Measurements from ENCODE around the gene LY86. TPM values are rescaled to one million over a fixed set of nuclear protein-coding genes. Genes with fewer than 3 reads are reported as not detected.

Gene LY86
- total and polyA plus RNA-seq, 10 of the 15 experiments (the other 5 are each of a cell fraction or from before 2014, with no cell fraction given): 68.2 to 457 (median 128) TPM

- Histone ChIP-seq H3K27ac (ENCODE audit: control insufficient read depth, insufficient read depth) (peak overlapping the region; percentile 100), H3K36me3 (ENCODE audit: control insufficient read depth in 2 of 2, insufficient read depth in 2 of 2, low read length in 1 of 2) (peaks cover 0 to 16% of the 10 kb centered on the region in 2 experiments; a peak in 2 of 4 replicates), H3K9me3 (replicated peaks; ENCODE audit: control insufficient read depth, insufficient read depth, low read length) (peaks cover 3% of the 10 kb centered on the region; the same call in 2 of the 3 replicates), H4K20me1 (ENCODE audit: control insufficient read depth, insufficient read depth) (no peaks in the 10 kb centered on the region), H2AFZ (ENCODE audit: control insufficient read depth, low read depth, low read length) (0 out of 2 replicates have a peak overlapping the region, but pooled peaks have one; percentile 26), H3K27me3 (replicated peaks in 1 of 2; ENCODE audit: control insufficient read depth in 2 of 2, insufficient read depth in 2 of 2, low read length in 1 of 2) (no peaks in the 10 kb centered on the region), H3K4me1 (ENCODE audit: control insufficient read depth, insufficient read depth, low read length) (peaks cover 12% of the 10 kb centered on the region), H3K79me2 (ENCODE audit: control insufficient read depth, insufficient read depth, low read length) (peaks cover 87% of the 10 kb centered on the region), H3K4me3 (peak overlapping the region; percentile 72), H3K9ac (ENCODE audit: control insufficient read depth, insufficient read depth, low read length) (peak overlapping the region; percentile 99), H3K4me2 (ENCODE audit: control insufficient read depth, insufficient read depth) (peak overlapping the region; percentile 97)
- intact Hi-C loops (cut with micrococcal nuclease; ENCODE audit: unreplicated experiment) (loop anchor here (1.0 to 10.0 kb wide), 6 partner anchors 23 to 730 kb away; partner anchors contain the start of gene SSR1), in situ Hi-C loops (cut with MboI) (no loop called here)
- no TSS peak for BruUV-seq (replicated peaks)
- FAIRE-seq (peak; percentile 54), DNase-seq (ENCODE audit: low read depth, low spot score) (peak; percentile 77), ATAC-seq (peak; percentile 53)
- RAD21 ChIA-PET (ENCODE audit: unreplicated experiment): interaction anchor here (0.9 to 6.1 kb wide), 10 partner anchors 9 to 528 kb away, joined by 3 to 47 read pairs (median 3); no protein-coding TSS in a partner anchor
- WGBS (ENCODE audit: insufficient coverage, insufficient replicate concordance, low lambda C conversion rate, missing lambda C conversion rate): 33% methylated on average over 7 of the region's 7 CpGs
- SMC1A ChIA-PET (ENCODE audit: uncharacterized antibody, unreplicated experiment): interaction anchor here (0.7 to 4.9 kb wide), 15 partner anchors 9 to 526 kb away, joined by 3 to 46 read pairs (median 3); no protein-coding TSS in a partner anchor
- POLR2A ChIA-PET: interaction anchor here (1.2 to 3.7 kb wide), 4 partner anchors 38 to 59 kb away, joined by 3 to 25 read pairs (median 8); no protein-coding TSS in a partner anchor
- CTCF ChIA-PET: interaction anchor here (0.7 to 5.8 kb wide), 14 partner anchors 9 to 476 kb away, joined by 3 to 92 read pairs (median 3); no protein-coding TSS in a partner anchor
- TF ChIP-seq ZNF687 (IDR thresholded peaks at IDR 0.05) (peak; percentile 86), SP1 (IDR thresholded peaks at IDR 0.05; ENCODE audit: low read depth, low read length) (no peak), MAX (IDR thresholded peaks at IDR 0.05; ENCODE audit: low read depth, low read length) (no peak), SMAD5 (IDR thresholded peaks at IDR 0.05; ENCODE audit: low read depth) (0 out of 2 replicates have a peak, but pooled peaks have one; percentile 57), IKZF2 (IDR thresholded peaks at IDR 0.05) (no peak), ZSCAN29 (IDR thresholded peaks at IDR 0.05) (no peak), STAT3 (IDR thresholded peaks at IDR 0.05; ENCODE audit: low read depth, low read length) (no peak), NFIC (IDR thresholded peaks at IDR 0.05; ENCODE audit: low read depth, low read length) (no peak), NKRF (conservative IDR thresholded peaks at IDR 0.05) (no peak), IRF4 (IDR thresholded peaks at IDR 0.05; ENCODE audit: low read depth, low read length) (no peak), RAD21 (IDR thresholded peaks at IDR 0.05; ENCODE audit: insufficient read depth, low read depth, low read length) (peak; percentile 58), SUZ12 (IDR thresholded peaks at IDR 0.05; ENCODE audit: unreplicated experiment) (no peak), RAD51 (IDR thresholded peaks at IDR 0.05) (no peak), BACH1 (IDR thresholded peaks at IDR 0.05; ENCODE audit: borderline replicate concordance) (peak; percentile 70; the same call in 1 of the 2 replicates), PBX3 (IDR thresholded peaks at IDR 0.05; ENCODE audit: insufficient replicate concordance, low read depth, low read length) (no peak), MYB (IDR thresholded peaks at IDR 0.05; ENCODE audit: borderline replicate concordance, low read depth, low read length) (no peak)
These were observed 4.1 kb upstream of the LY86 start for GRCh38 chr6:6584310-6585002.

Data from GM12878 (cell line).